Naive thymus-derived CD4-positive, alpha-beta T cell (primary cell): Measurements from ENCODE around the gene S100A8. TPM values are rescaled to one million over a fixed set of nuclear protein-coding genes. Genes with fewer than 3 reads are reported as not detected.

ENCODE experiments used
- ATAC-seq: fragments of 150-1000 bp; cut with Tn5 transposase; 2 replicates; pipeline ENCODE4 v1.10.0; 2021; ENCODE audit warnings: mild to moderate bottlenecking, moderate library complexity
- CTCF ChIA-PET: fragments of 350-600 bp; sonication (Branson Sonifier 250); formaldehyde crosslinking; loops from one replicate; lab custom pipeline; 2021; ENCODE audit warnings: antibody characterized with exemption; lab: Charles Lee
- POLR2A ChIA-PET: fragments of 350-600 bp; sonication (Branson Sonifier 250); formaldehyde crosslinking; loops from one replicate; lab custom pipeline; 2021; ENCODE audit warnings: antibody characterized with exemption, inconsistent platforms; lab: Charles Lee
- DNase-seq, 9 donors: peaks; one replicate each; pipeline versions ENCODE4 v3.0.0 to v3.0.0-alpha.2; 2020 to 2022; ENCODE audit warnings: mixed read lengths in 1 of 9
- H3K27ac ChIP-seq: one replicate; pipeline ENCODE4 v1.7.0; 2013; ENCODE audit warnings: mild to moderate bottlenecking, low read depth, low read length, moderate library complexity
- H3K27me3 ChIP-seq, 2 donors: one replicate each; pipeline ENCODE4 v1.7.0; 2013; ENCODE audit warnings: low read length in 2 of 2, mild to moderate bottlenecking in 2 of 2, moderate library complexity in 2 of 2; ENCODE audit not compliant: control insufficient read depth in 2 of 2, insufficient read depth in 2 of 2
- H3K36me3 ChIP-seq, 3 experiments: 1 replicate in 2 of 3; 2 replicates in 1 of 3; pipeline ENCODE4 v1.7.0; 2013; ENCODE audit warnings: low read length in 3 of 3, mild to moderate bottlenecking in 3 of 3, moderate library complexity in 1 of 3; ENCODE audit not compliant: insufficient read depth in 3 of 3, control insufficient read depth in 2 of 3
- H3K4me1 ChIP-seq, 2 donors: one replicate each; pipeline ENCODE4 v1.7.0; 2013; ENCODE audit warnings: low read length in 2 of 2, mild to moderate bottlenecking in 2 of 2, moderate library complexity in 1 of 2; ENCODE audit not compliant: control insufficient read depth in 2 of 2, insufficient read depth in 2 of 2
- H3K4me3 ChIP-seq: 2 replicates; pipeline ENCODE4 v1.7.0; 2013; ENCODE audit warnings: mild to moderate bottlenecking, low read length
- H3K9me3 ChIP-seq, 3 experiments: 1 replicate in 2 of 3; 2 replicates in 1 of 3; pipeline ENCODE4 v1.7.0; 2013; ENCODE audit warnings: low read length in 3 of 3; ENCODE audit not compliant: control insufficient read depth in 2 of 3
- H3K27ac Mint-ChIP-seq, 9 donors: one replicate each; pipeline ENCODE4 v1.8.0; 2020 to 2022; ENCODE audit warnings: mixed read lengths in 9 of 9, mild to moderate bottlenecking in 8 of 9, moderate library complexity in 5 of 9, inconsistent platforms in 2 of 9
- H3K27me3 Mint-ChIP-seq, 5 donors: one replicate each; pipeline ENCODE4 v1.8.0; 2021 to 2022; ENCODE audit warnings: mixed read lengths in 5 of 5, mild to moderate bottlenecking in 1 of 5
- H3K36me3 Mint-ChIP-seq, 5 donors: one replicate each; pipeline ENCODE4 v1.8.0; 2020 to 2022; ENCODE audit warnings: mixed read lengths in 5 of 5, mild to moderate bottlenecking in 3 of 5, inconsistent platforms in 1 of 5
- H3K4me1 Mint-ChIP-seq, 7 donors: one replicate each; pipeline ENCODE4 v1.8.0; 2020 to 2022; ENCODE audit warnings: mixed read lengths in 7 of 7, mild to moderate bottlenecking in 3 of 7, inconsistent platforms in 1 of 7
- H3K4me3 Mint-ChIP-seq, 10 donors: one replicate each; pipeline ENCODE4 v1.8.0; 2020 to 2022; ENCODE audit warnings: mild to moderate bottlenecking in 10 of 10, mixed read lengths in 10 of 10, moderate library complexity in 6 of 10, inconsistent platforms in 2 of 10
- H3K9me3 Mint-ChIP-seq, 11 donors: one replicate each; pipeline ENCODE4 v1.8.0; 2020 to 2022; ENCODE audit warnings: mixed read lengths in 11 of 11, mild to moderate bottlenecking in 4 of 11, inconsistent platforms in 1 of 11, moderate library complexity in 1 of 11
- intact Hi-C, 2 donors: fragments of 100-400 bp; cut with micrococcal nuclease; formaldehyde crosslinking; loops; one replicate each; pipeline ENCODE4 v1.15.1; 2023
- polyA plus RNA-seq, 2 donors: library from polyadenylated mRNA; unstranded; fragments of 300-500 nt; fragmentation: Illumina TruSeq; gene quantifications; one replicate each; pipeline ENCODE4 v1.2.3, GENCODE V29; 2021
- total RNA-seq, 6 experiments: library from RNA in 5 of 6; stranded (reverse) in 5 of 6; gene quantifications; 1 replicate in 5 of 6; 2 replicates in 1 of 6; pipeline ENCODE4 v1.2.3 and lab custom pipeline; 2021 to 2026

Gene S100A8
- total and polyA plus RNA-seq, 7 experiments from 2014 or later: 1.3 to 1,624 (median 6.7) TPM; not detected in 1

GRCh38 chr1:153404086-153404635, 13.3 kb upstream of the S100A8 start:
- H3K4me1 ChIP-seq: no peaks in the 10 kb centered on the region
- H3K4me3 Mint-ChIP-seq: no peak overlapping the region
- DNase-seq: no peak
- H3K9me3 Mint-ChIP-seq: peaks cover 0 to 10% (median 3%) of the 10 kb centered on the region in 11 donors
- intact Hi-C loops: loop anchor here (1.0 to 2.0 kb wide), 2 partner anchors 51 to 52 kb away; no protein-coding TSS in a partner anchor
- ChIA-PET CTCF (no interaction called here), POLR2A (no interaction called here)
- H3K4me1 Mint-ChIP-seq: peaks cover 0 to 25% (median 13%) of the 10 kb centered on the region in 7 donors
- no peaks in the 10 kb centered on the region for H3K36me3 ChIP-seq
- H3K27me3 Mint-ChIP-seq: peaks cover 9 to 24% (median 17%) of the 10 kb centered on the region in 5 donors
- H3K36me3 Mint-ChIP-seq: peaks cover 0 to 3% (median 0%) of the 10 kb centered on the region in 5 donors
- no peak overlapping the region for H3K27ac Mint-ChIP-seq
- ATAC-seq: no peak
- no peak overlapping the region for H3K27ac ChIP-seq
- no peak overlapping the region for H3K4me3 ChIP-seq
- no peaks in the 10 kb centered on the region for H3K27me3 ChIP-seq
- H3K9me3 ChIP-seq: no peaks in the 10 kb centered on the region

DNA sequence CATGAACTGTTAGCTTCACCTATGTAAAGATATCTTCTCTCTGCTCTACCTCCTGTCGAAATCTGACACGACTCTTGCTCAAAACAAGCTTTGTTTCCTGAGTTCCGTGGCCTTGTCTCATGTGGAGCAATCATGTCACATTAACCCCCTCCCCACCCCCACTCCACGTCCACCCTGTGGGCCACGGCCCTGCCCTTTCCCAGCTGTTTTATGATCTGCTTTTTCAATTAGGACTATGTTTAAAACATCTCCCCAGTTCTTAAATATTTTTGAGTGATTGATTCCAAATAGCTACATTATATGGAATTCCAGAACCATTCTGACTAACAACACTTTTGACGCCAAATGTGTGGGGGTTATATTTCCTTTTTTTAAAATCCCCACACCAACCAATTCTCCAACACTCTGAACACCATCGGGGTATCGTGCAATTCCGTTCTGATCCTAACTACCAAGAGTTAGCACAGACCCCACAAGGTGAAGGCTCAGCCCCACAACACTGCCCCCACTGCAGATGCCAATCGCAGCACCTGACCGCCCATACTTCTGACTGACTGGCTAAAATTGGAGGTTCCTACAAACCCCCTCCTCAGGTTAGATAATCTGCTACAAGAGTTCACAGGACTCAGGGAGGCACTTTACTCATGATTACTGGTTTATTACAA, 12.7 kb upstream of the S100A8 start:
- Mint-ChIP-seq H3K36me3 (peaks cover 0 to 3% (median 0%) of the 10 kb centered on the region in 5 donors), H3K27ac (no peak overlapping the region)
- intact Hi-C loops: loop anchor here (1.0 to 2.0 kb wide), 2 partner anchors 51 kb away; no protein-coding TSS in a partner anchor

GRCh38 chr1:153402226-153402625, 11.4 kb upstream of the S100A8 start:
- CTCF ChIA-PET: interaction anchor here (1.8 kb wide), 1 partner anchor 92 kb away, joined by 4 read pairs; no protein-coding TSS in a partner anchor
- no peak overlapping the region for H3K27ac Mint-ChIP-seq
- intact Hi-C loops: no loop called here

More for the DNA sequence above, 12.7 kb upstream of the S100A8 start:
- Histone ChIP-seq H3K36me3 (no peaks in the 10 kb centered on the region), H3K4me1 (no peaks in the 10 kb centered on the region), H3K9me3 (no peaks in the 10 kb centered on the region), H3K27ac (no peak overlapping the region), H3K4me3 (no peak overlapping the region), H3K27me3 (no peaks in the 10 kb centered on the region)
- no peak for DNase-seq
- peaks cover 0 to 6% (median 3%) of the 10 kb centered on the region in 11 donors for H3K9me3 Mint-ChIP-seq
- peaks cover 0 to 25% (median 13%) of the 10 kb centered on the region in 7 donors for H3K4me1 Mint-ChIP-seq
- CTCF ChIA-PET: interaction anchor here (1.8 kb wide), 1 partner anchor 91 kb away, joined by 4 read pairs; no protein-coding TSS in a partner anchor
- ATAC-seq: no peak
- POLR2A ChIA-PET: no interaction called here
- H3K27me3 Mint-ChIP-seq: peaks cover 5 to 18% (median 17%) of the 10 kb centered on the region in 5 donors
- no peak overlapping the region for H3K4me3 Mint-ChIP-seq

GRCh38 chr1:153401461-153401860, 10.6 kb upstream of the S100A8 start:
- H3K9me3 Mint-ChIP-seq: no peaks in the 10 kb centered on the region

More at GRCh38 chr1:153402226-153402625, 11.4 kb upstream of the S100A8 start:
- Mint-ChIP-seq H3K4me3 (no peak overlapping the region), H3K9me3 (no peaks in the 10 kb centered on the region), H3K27me3 (peaks cover 0 to 13% (median 8%) of the 10 kb centered on the region in 5 donors), H3K36me3 (no peaks in the 10 kb centered on the region), H3K4me1 (peaks cover 0 to 14% (median 11%) of the 10 kb centered on the region in 7 donors)
- Histone ChIP-seq H3K9me3 (no peaks in the 10 kb centered on the region), H3K36me3 (no peaks in the 10 kb centered on the region), H3K27me3 (no peaks in the 10 kb centered on the region), H3K4me1 (no peaks in the 10 kb centered on the region), H3K4me3 (no peak overlapping the region), H3K27ac (no peak overlapping the region)
- ATAC-seq: no peak
- no peak for DNase-seq
- POLR2A ChIA-PET: no interaction called here

DNA sequence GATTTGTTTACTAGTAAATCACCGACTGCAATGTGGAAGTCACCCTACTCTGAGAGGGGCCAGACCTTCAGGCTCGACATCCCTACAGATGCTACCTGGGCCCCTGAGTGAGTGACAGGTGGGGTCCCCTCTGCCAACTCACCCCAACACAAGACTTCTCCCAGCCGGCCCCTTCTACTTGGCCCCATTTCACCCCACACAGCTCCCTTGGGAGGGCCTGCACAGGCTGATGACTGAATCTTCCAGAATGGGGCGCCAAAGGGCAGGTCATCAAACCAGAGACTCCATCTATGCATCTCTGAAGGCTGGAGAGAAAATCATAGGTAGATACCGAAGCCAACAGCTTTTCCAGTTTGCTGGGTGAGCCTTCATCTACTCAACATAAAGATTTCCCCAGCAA, 9.4 kb upstream of the S100A8 start:
- POLR2A ChIA-PET: no interaction called here
- no peaks in the 10 kb centered on the region for H3K9me3 ChIP-seq
- H3K4me1 ChIP-seq: no peaks in the 10 kb centered on the region
- Mint-ChIP-seq H3K27ac (no peak overlapping the region), H3K27me3 (peaks cover 0 to 16% (median 7%) of the 10 kb centered on the region in 5 donors), H3K9me3 (no peaks in the 10 kb centered on the region), H3K4me1 (peaks cover 0 to 5% (median 0%) of the 10 kb centered on the region in 7 donors), H3K36me3 (no peaks in the 10 kb centered on the region), H3K4me3 (no peak overlapping the region)
- no peak overlapping the region for H3K4me3 ChIP-seq
- intact Hi-C loops: loop anchor here in 1 of 2 donors (2.0 kb wide), 1 partner anchor 95 kb away; no protein-coding TSS in a partner anchor
- no peak overlapping the region for H3K27ac ChIP-seq
- H3K36me3 ChIP-seq: no peaks in the 10 kb centered on the region
- CTCF ChIA-PET: interaction anchor here (1.0 kb wide), 1 partner anchor 48 kb away, joined by 3 read pairs; no protein-coding TSS in a partner anchor
- ATAC-seq (no peak), DNase-seq (no peak)
- no peaks in the 10 kb centered on the region for H3K27me3 ChIP-seq

More at GRCh38 chr1:153401461-153401860, 10.6 kb upstream of the S100A8 start:
- H3K27me3 ChIP-seq: no peaks in the 10 kb centered on the region
- ChIA-PET CTCF (no interaction called here), POLR2A (no interaction called here)
- H3K9me3 ChIP-seq: no peaks in the 10 kb centered on the region
- intact Hi-C loops: loop anchor here in 1 of 2 donors (2.0 kb wide), 1 partner anchor 93 kb away; no protein-coding TSS in a partner anchor
- Mint-ChIP-seq H3K4me1 (peaks cover 0 to 7% (median 5%) of the 10 kb centered on the region in 7 donors), H3K4me3 (no peak overlapping the region), H3K27me3 (peaks cover 0 to 11% (median 6%) of the 10 kb centered on the region in 5 donors), H3K27ac (no peak overlapping the region), H3K36me3 (no peaks in the 10 kb centered on the region)
- H3K4me1 ChIP-seq: no peaks in the 10 kb centered on the region
- H3K27ac ChIP-seq: no peak overlapping the region
- H3K4me3 ChIP-seq: no peak overlapping the region
- DNase-seq (no peak), ATAC-seq (no peak)
- H3K36me3 ChIP-seq: no peaks in the 10 kb centered on the region

DNA sequence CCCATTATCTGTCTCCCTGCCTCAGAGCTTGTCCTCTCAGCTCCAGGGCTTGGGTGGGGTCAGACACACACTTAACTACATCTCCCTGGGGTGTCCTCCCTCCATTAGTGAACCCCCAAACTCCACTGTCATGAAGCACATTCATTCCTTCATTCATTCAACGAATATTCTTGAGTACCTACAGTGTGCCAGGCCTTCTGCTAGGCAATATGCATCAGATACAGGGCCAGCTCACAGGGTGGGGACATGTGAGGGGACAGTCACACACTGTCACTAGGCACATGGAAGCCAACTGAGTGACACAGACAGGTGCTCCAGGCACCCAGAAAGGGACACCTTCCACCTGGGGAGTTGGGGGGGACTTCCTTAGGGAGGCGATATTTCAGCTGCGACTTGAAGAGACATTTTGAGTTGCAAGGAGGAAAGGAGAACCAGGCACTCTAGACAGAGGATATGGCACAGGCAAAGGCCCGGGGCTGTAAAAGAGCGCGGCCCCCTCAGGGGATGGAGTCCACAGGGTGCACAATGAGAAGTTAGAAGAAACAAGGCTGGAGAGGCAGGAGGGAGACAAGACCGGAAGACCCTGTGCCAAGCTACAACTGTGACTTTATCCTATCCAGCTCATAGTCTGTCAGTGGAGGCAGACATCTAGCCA, 8.7 kb upstream of the S100A8 start:
- ChIA-PET POLR2A (no interaction called here), CTCF (interaction anchor here (0.6 kb wide), 1 partner anchor 174 kb away, joined by 3 read pairs; no protein-coding TSS in a partner anchor)
- no peak for ATAC-seq
- Histone ChIP-seq H3K27me3 (no peaks in the 10 kb centered on the region), H3K9me3 (no peaks in the 10 kb centered on the region), H3K4me1 (no peaks in the 10 kb centered on the region), H3K36me3 (no peaks in the 10 kb centered on the region), H3K4me3 (no peak overlapping the region), H3K27ac (no peak overlapping the region)
- Mint-ChIP-seq H3K4me1 (peaks cover 0 to 3% (median 0%) of the 10 kb centered on the region in 7 donors), H3K27me3 (peaks cover 0 to 17% (median 9%) of the 10 kb centered on the region in 5 donors), H3K4me3 (no peak overlapping the region), H3K9me3 (no peaks in the 10 kb centered on the region), H3K36me3 (no peaks in the 10 kb centered on the region), H3K27ac (no peak overlapping the region)
- intact Hi-C loops: loop anchor here in 1 of 2 donors (2.0 kb wide), 1 partner anchor 95 kb away; no protein-coding TSS in a partner anchor
- DNase-seq: no peak
